NCI-H2107 treated with DMSO at 0.1 percent for 48 hours (cell line): ENCODE measurements around the gene SSUH2.

ENCODE experiments used
- DNase-seq: peaks from one replicate; lab custom pipeline; 2025; ENCODE audit not compliant: unreplicated experiment; lab: John Stamatoyannopoulos, UW

Gene SSUH2

GRCh38 chr3:8619548-8619947 lies 25.1 kb downstream of the SSUH2 start:
- no peak for DNase-seq

- no peak for DNase-seq
Observed at GRCh38 chr3:8618950-8619349, 25.6 kb downstream of the SSUH2 start.

- no peak for DNase-seq
Observed at GRCh38 chr3:8617921-8618320, 26.7 kb downstream of the SSUH2 start.

GRCh38 chr3:8610951-8611350 lies 33.6 kb downstream of the SSUH2 start:
- DNase-seq: no peak

GRCh38 chr3:8608791-8609467 lies 35.7 kb downstream of the SSUH2 start:
- DNase-seq: no peak

GRCh38 chr3:8608041-8608790 lies 36.4 kb downstream of the SSUH2 start:
- DNase-seq: no peak

DNA sequence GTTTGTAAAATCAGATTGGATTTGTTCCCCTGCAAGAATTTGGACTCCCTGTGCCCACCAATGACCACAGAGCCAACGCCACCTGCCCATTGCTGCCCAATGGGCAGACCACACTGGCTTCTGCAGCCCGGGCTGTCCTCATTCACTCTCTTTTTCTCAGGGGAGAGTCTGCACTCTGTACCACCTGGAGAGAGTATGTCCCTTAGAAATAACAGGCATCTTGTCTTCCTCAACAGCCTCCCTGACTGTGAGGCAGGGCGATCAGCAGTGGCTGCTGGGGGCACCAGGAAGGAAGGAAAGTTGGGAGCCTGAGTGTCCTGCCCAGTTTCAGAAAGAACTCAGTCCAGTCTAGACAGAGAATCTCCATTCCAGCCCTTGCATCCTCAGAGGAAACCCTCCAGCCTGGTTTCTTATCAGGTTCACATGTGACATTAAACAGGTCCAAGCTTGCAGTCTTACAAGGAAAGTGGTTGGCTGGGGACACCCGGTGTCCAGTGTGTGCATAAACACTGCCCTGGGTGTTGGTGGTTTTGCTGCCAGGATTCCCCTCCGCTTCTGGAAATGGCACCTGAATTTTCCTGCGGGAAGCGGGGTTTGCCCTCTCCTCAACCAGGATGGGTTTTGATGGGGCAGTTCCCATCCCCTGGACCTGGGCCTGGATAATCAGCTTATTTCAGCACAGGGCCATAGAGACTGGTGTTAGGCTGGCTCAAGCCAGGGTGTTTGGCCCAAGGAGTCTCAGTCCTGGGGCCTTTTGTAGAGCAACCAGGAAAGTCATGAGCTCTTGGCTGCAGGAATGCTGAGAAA lies 37.2 kb downstream of the SSUH2 start:
- no peak for DNase-seq

- no peak for DNase-seq
Observed at GRCh38 chr3:8606701-8607231, 37.8 kb downstream of the SSUH2 start.

DNA sequence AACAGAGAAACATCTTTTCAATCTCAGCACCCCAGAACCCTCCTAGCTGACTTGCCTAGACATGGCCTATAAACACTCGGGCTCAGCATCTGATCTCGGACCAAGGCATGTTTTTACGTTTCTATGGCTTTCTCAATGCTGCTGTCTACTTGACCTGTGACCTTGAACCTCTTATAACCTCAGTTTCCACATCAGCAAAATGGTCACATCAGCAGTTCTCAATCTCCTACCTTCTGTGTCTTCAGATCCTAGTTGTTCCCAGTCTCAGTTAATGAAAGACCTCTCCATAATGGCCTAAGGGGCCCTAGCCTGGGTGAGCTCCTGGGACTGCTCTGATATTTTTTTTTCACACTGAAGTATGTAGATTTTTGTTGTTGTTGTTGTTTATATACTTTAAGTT lies 39.6 kb downstream of the SSUH2 start:
- no peak for DNase-seq

- no peak for DNase-seq
Observed at GRCh38 chr3:8604006-8604405, 40.6 kb downstream of the SSUH2 start.

DNA sequence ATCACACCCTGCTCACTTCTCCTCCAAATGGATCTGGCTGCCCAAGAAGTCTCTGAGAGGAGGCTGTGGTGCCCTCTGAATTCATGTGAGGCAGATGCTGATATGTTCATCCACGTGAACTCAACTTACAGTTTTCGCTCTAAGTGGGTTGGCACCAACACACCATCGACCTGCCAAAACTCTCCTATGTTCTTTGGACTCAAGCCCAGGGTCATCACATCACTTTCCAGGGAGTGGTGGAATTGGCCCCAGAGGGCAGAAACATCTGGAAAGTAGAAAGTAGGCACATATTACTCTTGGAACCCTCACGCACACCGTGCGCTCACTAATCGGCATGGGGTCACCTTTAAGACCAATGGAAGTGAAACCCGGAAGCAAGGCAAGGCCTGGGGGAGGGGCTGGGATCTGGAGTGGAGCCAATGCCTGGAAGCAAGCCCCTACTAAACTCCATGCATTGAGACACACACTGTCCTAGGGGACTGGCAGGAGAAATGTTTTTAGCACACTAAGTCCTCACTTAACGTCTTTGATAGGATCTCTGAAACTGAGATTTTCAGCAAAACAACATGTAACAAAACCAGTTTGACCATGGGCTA lies 41.4 kb downstream of the SSUH2 start:
- no peak for DNase-seq

DNA sequence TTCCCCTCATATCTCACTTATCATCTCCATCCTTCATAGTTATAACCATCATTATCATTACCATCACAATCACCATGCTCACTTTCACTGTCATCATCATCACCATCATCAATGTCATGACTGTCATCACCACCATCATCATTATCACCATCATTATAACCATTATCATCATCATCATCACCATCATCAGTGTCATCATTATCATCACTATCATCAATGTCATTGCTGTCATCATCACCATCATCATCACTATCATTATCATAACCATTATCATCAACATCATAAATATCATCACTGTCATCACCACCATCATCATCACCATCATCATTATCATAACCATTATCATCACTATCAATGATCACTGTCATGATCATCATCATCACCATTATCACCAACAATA lies 44.1 kb downstream of the SSUH2 start:
- DNase-seq: no peak

- DNase-seq: no peak
Observed at GRCh38 chr3:8599146-8599545, 45.5 kb downstream of the SSUH2 start.

- no peak for DNase-seq
Observed at GRCh38 chr3:8597219-8597853, 47.3 kb downstream of the SSUH2 start.

DNA sequence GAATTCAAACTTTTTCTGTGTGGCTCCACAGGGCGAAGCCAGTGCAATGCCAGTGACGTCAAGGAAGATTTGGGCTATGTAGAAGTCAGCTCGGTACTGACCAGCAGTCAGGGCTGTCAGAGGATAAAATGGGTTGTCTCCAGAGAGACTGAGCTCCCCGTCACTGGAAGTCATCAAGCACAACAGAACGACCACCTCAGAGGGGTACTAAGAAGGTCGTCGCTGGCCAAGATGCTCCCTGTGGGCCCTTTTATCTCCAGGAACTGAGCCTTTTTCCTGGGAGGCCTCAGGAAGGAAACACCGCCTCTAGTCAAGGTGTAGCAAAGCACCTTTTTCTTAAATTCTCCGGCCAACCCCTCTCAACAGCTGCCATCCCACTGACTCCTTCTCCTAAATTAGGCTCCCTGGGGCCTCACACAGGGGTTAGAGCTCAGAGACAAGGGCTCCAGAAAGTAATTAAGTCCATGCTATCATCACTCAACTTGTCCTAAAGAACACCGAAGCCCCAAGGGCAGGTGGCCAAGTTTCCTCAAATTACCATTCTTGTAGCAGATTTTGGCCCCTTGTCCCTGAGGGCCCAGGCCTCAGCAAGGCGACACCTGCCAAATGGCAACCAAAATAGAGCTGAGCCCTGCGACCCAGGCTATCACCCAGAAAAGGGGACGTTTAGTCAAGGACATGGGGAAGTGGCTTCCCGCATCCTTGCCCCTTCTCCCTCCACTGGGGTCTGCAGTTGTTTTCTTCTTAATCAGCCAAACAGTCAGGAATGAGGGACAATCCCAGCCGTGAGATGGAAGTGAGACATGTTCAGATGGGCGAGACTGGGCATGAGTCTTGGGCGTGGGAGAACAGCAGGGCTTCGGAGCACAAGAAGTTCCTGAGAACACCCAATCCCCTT lies 48.0 kb downstream of the SSUH2 start:
- no peak for DNase-seq

- DNase-seq: no peak
Observed at GRCh38 chr3:8595695-8596115, 48.9 kb downstream of the SSUH2 start.

DNA sequence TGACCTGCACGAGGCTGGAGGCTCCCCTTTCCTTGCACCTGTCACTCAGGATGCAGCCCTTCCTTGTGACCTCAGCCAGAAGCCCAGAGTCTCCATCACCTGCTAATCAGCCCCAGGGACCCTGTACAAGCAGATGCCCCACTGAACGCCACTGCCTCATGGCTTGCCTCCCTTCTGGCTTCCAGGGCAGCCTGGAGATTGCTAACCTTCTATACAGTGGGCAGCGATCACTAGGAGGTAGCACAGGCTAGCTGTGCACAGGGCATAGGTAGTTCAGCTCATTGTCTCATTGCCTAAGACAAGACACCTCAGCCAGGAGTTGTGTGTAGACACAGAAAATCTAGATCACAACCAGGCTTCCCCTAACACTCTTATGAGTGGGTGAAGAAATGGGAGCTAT lies 49.3 kb downstream of the SSUH2 start:
- no peak for DNase-seq

DNA sequence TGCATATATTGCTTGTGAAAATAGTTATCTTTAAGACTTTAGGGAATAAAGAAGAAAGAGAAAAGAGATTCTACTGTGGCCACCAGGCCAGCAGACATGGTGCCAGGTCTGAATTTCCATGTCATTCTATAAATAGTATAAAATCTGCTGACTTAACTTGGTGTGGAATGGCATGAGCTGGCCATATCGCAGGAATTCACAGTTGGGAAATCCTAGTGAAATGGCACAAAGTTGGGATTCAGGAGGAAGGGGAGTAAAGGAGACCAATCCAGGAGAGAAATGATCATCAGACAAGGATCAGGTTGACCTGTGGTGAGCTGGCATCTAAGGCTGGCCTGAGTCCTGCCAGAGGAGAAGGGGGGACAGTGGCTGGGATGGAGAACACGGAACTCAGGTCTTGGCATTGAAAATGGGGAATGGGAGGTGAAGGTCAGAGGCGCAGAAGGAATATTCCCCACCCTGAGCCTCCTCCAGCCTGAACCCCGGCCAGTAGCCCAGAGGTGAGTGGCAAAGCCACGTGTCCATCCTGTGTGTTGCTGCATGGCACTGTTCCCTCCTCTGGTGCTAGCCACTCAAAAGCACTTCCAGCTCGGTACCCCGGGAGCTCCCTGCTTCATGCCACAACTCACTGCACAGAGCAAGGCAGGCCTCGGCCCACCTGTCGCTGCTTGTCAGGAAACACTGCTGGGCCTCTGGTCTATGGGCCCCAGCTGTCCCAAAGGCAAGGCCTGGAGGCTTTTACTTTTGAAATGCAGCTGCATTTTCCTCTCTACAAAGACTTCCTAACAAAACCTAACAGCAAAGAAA lies 51.4 kb downstream of the SSUH2 start:
- no peak for DNase-seq
